Brain microvascular endothelial cell (primary cell): Measurements from ENCODE around the gene PBOV1.

Experiments used
- DNase-seq: peaks from one replicate; pipeline ENCODE4 v3.0.0-alpha.2; 2020
- H3K27ac ChIP-seq: fragments of 250-450 bp; sonication (Bioruptor Pico); 2 replicates; pipeline ENCODE4 v1.5.1; 2020; ENCODE audit warnings: mild to moderate bottlenecking, moderate library complexity
- H3K27me3 ChIP-seq: fragments of 250-450 bp; sonication (Bioruptor Pico); replicated peaks from 2 replicates; pipeline ENCODE4 v1.5.1; 2020; ENCODE audit warnings: mild to moderate bottlenecking
- H3K36me3 ChIP-seq: fragments of 250-450 bp; sonication (Bioruptor Pico); replicated peaks from 2 replicates; pipeline ENCODE4 v1.5.1; 2020; ENCODE audit warnings: mild to moderate bottlenecking
- H3K4me3 ChIP-seq: 2 replicates; pipeline ENCODE4 v1.5.1; 2011; ENCODE audit warnings: low read depth, mild to moderate bottlenecking, control low read depth, low read length, moderate library complexity
- CTCF ChIP-seq: IDR thresholded peaks from 2 replicates; pipeline ENCODE4 v1.5.1; 2011; ENCODE audit warnings: low read depth, mild to moderate bottlenecking, moderate library complexity, low read length, control low read depth, inconsistent platforms; ENCODE audit errors: missing control alignments
- in situ Hi-C: cut with HindIII; loops from 2 replicates; pipeline ENCODE4 v1.10.0; 2017; ENCODE audit warnings: low sequenced_read_pairs, low pct_ligation_motif_present

PBOV1 gene

DNA sequence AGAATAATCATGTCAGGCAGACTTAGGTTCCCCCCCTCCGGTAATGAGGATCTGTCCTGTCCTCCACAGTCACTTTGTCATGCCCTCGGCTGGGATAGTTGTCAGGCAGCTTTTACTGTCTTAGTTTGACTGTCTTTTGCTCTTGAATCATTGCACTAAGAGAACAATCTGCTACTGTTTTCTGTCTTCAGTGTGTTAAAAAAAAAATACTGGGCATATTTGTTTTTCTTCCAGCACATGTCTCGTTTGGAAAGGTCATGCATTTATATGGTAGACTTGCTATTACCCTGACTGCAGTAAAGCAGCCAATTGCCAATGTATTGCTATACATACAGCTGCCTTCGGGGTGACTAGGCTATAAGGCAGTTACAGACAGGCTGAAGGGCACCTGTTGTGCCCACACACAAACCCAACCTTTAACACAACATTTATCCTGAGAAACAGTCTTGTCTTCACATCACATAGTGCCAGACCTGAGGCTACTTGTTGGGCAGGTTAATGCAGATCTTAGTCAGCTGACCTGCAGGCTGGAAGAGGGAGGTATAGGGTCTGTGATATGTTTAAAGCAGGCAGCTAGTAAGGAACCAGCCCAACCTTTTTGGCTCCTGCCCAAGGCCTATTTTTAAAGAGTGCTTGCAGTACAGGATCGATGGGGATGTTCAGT is 29.9 kb downstream of the PBOV1 start:
- Histone ChIP-seq H3K4me3 (no peak overlapping the region), H3K27me3 (no peaks in the 10 kb centered on the region), H3K36me3 (no peaks in the 10 kb centered on the region), H3K27ac (no peak overlapping the region)
- TF ChIP-seq CTCF = no peak
- in situ Hi-C loops = no loop called here
- DNase-seq = no peak

GRCh38 chr6:138187156-138187555 is 31.1 kb downstream of the PBOV1 start:
- no peak overlapping the region for H3K4me3 ChIP-seq
- DNase-seq = no peak
- TF ChIP-seq CTCF = no peak
- no peaks in the 10 kb centered on the region for H3K36me3 ChIP-seq
- in situ Hi-C loops = no loop called here
- no peak overlapping the region for H3K27ac ChIP-seq
- H3K27me3 ChIP-seq = no peaks in the 10 kb centered on the region

GRCh38 chr6:138184230-138184629 is 34.1 kb downstream of the PBOV1 start:
- H3K36me3 ChIP-seq = no peaks in the 10 kb centered on the region
- no peak for DNase-seq
- TF ChIP-seq CTCF = no peak
- no peak overlapping the region for H3K27ac ChIP-seq
- H3K4me3 ChIP-seq = no peak overlapping the region
- H3K27me3 ChIP-seq = no peaks in the 10 kb centered on the region
- in situ Hi-C loops = no loop called here

DNA sequence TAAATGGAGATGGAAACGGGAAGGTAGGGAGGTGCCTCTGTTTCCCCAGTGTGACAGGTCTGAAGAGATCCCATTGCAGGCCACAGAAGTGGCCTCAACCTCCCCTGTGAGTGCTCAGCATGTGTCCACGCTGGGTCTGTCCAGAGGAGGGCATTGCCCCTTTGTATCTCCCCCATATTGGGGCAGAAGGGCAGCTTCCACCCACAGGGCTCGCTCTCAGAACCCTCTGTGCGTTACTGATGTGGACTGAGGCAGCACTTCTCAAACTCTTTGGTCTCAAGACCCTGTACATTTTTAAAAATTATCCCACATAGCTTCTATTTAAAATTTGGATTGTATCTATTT is 34.5 kb downstream of the PBOV1 start:
- no peak for TF ChIP-seq CTCF
- no peak overlapping the region for H3K4me3 ChIP-seq
- no peak overlapping the region for H3K27ac ChIP-seq

GRCh38 chr6:138182939-138183789 is 35.1 kb downstream of the PBOV1 start:
- in situ Hi-C loops = no loop called here
- H3K27me3 ChIP-seq = no peaks in the 10 kb centered on the region
- TF ChIP-seq CTCF = no peak
- H3K4me3 ChIP-seq = no peak overlapping the region
- H3K36me3 ChIP-seq = no peaks in the 10 kb centered on the region
- DNase-seq = no peak
- H3K27ac ChIP-seq = no peak overlapping the region

More for the DNA sequence above, 34.5 kb downstream of the PBOV1 start:
- no peaks in the 10 kb centered on the region for H3K27me3 ChIP-seq
- no peak for DNase-seq
- no peaks in the 10 kb centered on the region for H3K36me3 ChIP-seq
- in situ Hi-C loops = no loop called here
